Measurements from ENCODE around the gene ARPC1B.
"Not testable (repeated sequence)": the region's sequence is repeated elsewhere in the genome, so short reads cannot be mapped to it uniquely, and the experiment has no call there.

ARPC1B gene

GRCh38 chr7:99418260-99418659, 43.7 kb downstream of the ARPC1B start:
- DNase-seq, result no peak

- DNase-seq, result no peak
These were observed 44.9 kb downstream of the ARPC1B start for GRCh38 chr7:99419323-99420021.

GRCh38 chr7:99420213-99420612, 45.7 kb downstream of the ARPC1B start:
- DNase-seq, result no peak

- DNase-seq, result no peak
These were observed 46.5 kb downstream of the ARPC1B start for GRCh38 chr7:99420986-99421385.

- no peak for DNase-seq
These were observed 47.7 kb downstream of the ARPC1B start for GRCh38 chr7:99422186-99422585.

- DNase-seq, result peak; percentile 53
These were observed 48.1 kb downstream of the ARPC1B start for GRCh38 chr7:99422625-99423024.

- DNase-seq, result no peak
These were observed 50.6 kb downstream of the ARPC1B start for GRCh38 chr7:99424932-99425730.

- no peak for DNase-seq
These were observed 54.5 kb downstream of the ARPC1B start for GRCh38 chr7:99428972-99429566.

- DNase-seq, result no peak
These were observed 55.2 kb downstream of the ARPC1B start for GRCh38 chr7:99429756-99430155.

GRCh38 chr7:99431756-99432540, 57.4 kb downstream of the ARPC1B start:
- not testable (repeated sequence) for DNase-seq

GRCh38 chr7:99433158-99433557, 58.6 kb downstream of the ARPC1B start:
- no peak for DNase-seq

GRCh38 chr7:99437946-99438572, 63.5 kb downstream of the ARPC1B start:
- no peak for DNase-seq

GRCh38 chr7:99438573-99439480, 64.3 kb downstream of the ARPC1B start, which contains the start of the genes CPSF4 and PTCD1:
CPSF4 (plus strand) TSS chr7:99438943; CDS start chr7:99439083, 140 bp downstream.
PTCD1 (minus strand) TSS chr7:99438798; CDS start chr7:99435242, 3,556 bp downstream.
- DNase-seq, result peak; percentile 92

- DNase-seq, result no peak
These were observed 65.7 kb downstream of the ARPC1B start for GRCh38 chr7:99440195-99440594.
